B cell (primary cell): ENCODE data around the gene POLE2.

Experiments used
- EZH2 ChIP-seq: IDR thresholded peaks from 2 replicates; pipeline ENCODE4 v1.6.1; 2012; ENCODE audit warnings: borderline replicate concordance, low read depth, mild to moderate bottlenecking, moderate library complexity, low read length; ENCODE audit not compliant: insufficient read depth, poor library complexity, severe bottlenecking
- TF ChIP-seq, protein P1 (sequence below): fragments of 200-600 bp; IDR thresholded peaks from one replicate; pipeline ENCODE4 v1.8.0; 2022; ENCODE audit warnings: antibody characterized with exemption, mild to moderate bottlenecking

DNA sequence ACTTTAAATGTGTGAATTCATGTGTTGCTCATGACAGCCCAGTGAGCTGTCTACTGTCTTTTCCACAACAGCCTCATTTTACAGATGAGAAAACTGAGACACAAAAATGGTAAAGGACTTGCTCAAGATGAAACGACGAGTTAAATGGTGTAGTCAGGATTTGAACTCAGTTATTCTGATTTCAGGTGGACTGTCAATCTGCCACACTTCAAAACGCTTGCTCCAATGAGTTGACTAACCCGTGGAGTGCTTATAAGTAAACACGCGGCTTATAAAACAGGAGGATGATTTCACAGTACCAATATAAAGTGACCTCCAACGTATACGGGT lies 652 bp upstream of the POLE2 start:
- no peak for TF ChIP-seq EZH2
- TF ChIP-seq, protein P1, sequence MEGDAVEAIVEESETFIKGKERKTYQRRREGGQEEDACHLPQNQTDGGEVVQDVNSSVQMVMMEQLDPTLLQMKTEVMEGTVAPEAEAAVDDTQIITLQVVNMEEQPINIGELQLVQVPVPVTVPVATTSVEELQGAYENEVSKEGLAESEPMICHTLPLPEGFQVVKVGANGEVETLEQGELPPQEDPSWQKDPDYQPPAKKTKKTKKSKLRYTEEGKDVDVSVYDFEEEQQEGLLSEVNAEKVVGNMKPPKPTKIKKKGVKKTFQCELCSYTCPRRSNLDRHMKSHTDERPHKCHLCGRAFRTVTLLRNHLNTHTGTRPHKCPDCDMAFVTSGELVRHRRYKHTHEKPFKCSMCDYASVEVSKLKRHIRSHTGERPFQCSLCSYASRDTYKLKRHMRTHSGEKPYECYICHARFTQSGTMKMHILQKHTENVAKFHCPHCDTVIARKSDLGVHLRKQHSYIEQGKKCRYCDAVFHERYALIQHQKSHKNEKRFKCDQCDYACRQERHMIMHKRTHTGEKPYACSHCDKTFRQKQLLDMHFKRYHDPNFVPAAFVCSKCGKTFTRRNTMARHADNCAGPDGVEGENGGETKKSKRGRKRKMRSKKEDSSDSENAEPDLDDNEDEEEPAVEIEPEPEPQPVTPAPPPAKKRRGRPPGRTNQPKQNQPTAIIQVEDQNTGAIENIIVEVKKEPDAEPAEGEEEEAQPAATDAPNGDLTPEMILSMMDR = no peak
